H1 (cell line): ENCODE results near the gene DUSP1. TPM values are rescaled to one million over a fixed set of nuclear protein-coding genes. Genes with fewer than 3 reads are reported as not detected.

ENCODE experiments used
- CTCF ChIA-PET: fragments of 300-600 bp; sonication (Branson Sonifier 250); formaldehyde crosslinking; loops from one replicate; lab custom pipeline; 2021; ENCODE audit not compliant: partially characterized antibody; lab: Charles Lee
- POLR2A ChIA-PET: fragments of 300-600 bp; sonication (Branson Sonifier 250); formaldehyde crosslinking; loops from one replicate; lab custom pipeline; 2021; ENCODE audit warnings: inconsistent platforms; ENCODE audit not compliant: partially characterized antibody; lab: Charles Lee
- DNase-seq, 2 experiments: peaks; one replicate each; pipeline versions ENCODE4 v3.0.0 to v3.0.0-alpha.2; 2010 to 2022; ENCODE audit warnings: low spot score in 2 of 2, low read depth in 1 of 2, mixed read lengths in 1 of 2
- FAIRE-seq: peaks from 2 replicates; lab custom pipeline; 2011; peaks lifted over from hg19 to GRCh38; lab: Jason Lieb, UNC
- H2AFZ ChIP-seq: 2 replicates; pipeline ENCODE4 v1.8.1; 2012; ENCODE audit warnings: low read length, inconsistent platforms
- H2AK5ac ChIP-seq: 2 replicates; pipeline ENCODE4 v1.6.1; 2013; ENCODE audit warnings: low read depth, low read length
- H2BK120ac ChIP-seq: replicated peaks from 2 replicates; pipeline ENCODE3; 2013; ENCODE audit warnings: low read depth, low read length, inconsistent platforms
- H2BK12ac ChIP-seq: 2 replicates; pipeline ENCODE4 v1.6.1; 2013; ENCODE audit warnings: low read depth, low read length
- H2BK15ac ChIP-seq: 2 replicates; pipeline ENCODE4 v1.6.1; 2013; ENCODE audit warnings: low read length
- H2BK20ac ChIP-seq: 2 replicates; pipeline ENCODE4 v1.6.1; 2013; ENCODE audit warnings: low read length
- H2BK5ac ChIP-seq: 2 replicates; pipeline ENCODE4 v1.6.1; 2013; ENCODE audit warnings: low read depth, low read length
- H3K14ac ChIP-seq: 2 replicates; pipeline ENCODE4 v1.6.1; 2013; ENCODE audit warnings: inconsistent platforms; ENCODE audit not compliant: insufficient read length
- H3K18ac ChIP-seq: 2 replicates; pipeline ENCODE4 v1.6.1; 2013; ENCODE audit warnings: low read length; ENCODE audit errors: extremely low read depth
- H3K23ac ChIP-seq: 2 replicates; pipeline ENCODE4 v1.6.1; 2013; ENCODE audit warnings: inconsistent platforms; ENCODE audit not compliant: insufficient read length
- H3K23me2 ChIP-seq: 2 replicates; pipeline ENCODE4 v1.6.1; 2013; ENCODE audit warnings: low read depth, low read length
- H3K27ac ChIP-seq: 2 replicates; pipeline ENCODE4 v1.6.1; 2011; ENCODE audit warnings: low read depth, low read length, inconsistent platforms
- H3K27me3 ChIP-seq, 4 experiments: replicated peaks in 1 of 4; 1 replicate in 1 of 4; 2 replicates in 3 of 4; pipeline versions ENCODE4 v1.6.1 to v1.8.1; 2011 to 2013; ENCODE audit warnings: low read length in 3 of 4, mild to moderate bottlenecking in 3 of 4, inconsistent platforms in 2 of 4, mixed read lengths in 2 of 4, moderate library complexity in 1 of 4; ENCODE audit not compliant: control insufficient read depth in 3 of 4, insufficient read depth in 3 of 4; ENCODE audit errors: extremely low read depth in 1 of 4
- H3K36me3 ChIP-seq, 4 experiments: 2 replicates each; pipeline versions ENCODE4 v1.6.1 to v1.8.1; 2011 to 2013; ENCODE audit warnings: mild to moderate bottlenecking in 4 of 4, low read length in 3 of 4, moderate library complexity in 2 of 4, control low read depth in 1 of 4, inconsistent platforms in 1 of 4; ENCODE audit not compliant: insufficient read depth in 4 of 4, control insufficient read depth in 2 of 4
- H3K4ac ChIP-seq: replicated peaks from 2 replicates; pipeline ENCODE3; 2013; ENCODE audit warnings: low read length, low read depth, mixed read lengths, inconsistent platforms; ENCODE audit not compliant: insufficient read length
- H3K4me1 ChIP-seq, 4 experiments: replicated peaks in 1 of 4; 1 replicate in 1 of 4; 2 replicates in 3 of 4; pipeline versions ENCODE4 v1.6.1 to v1.8.1; 2011 to 2013; ENCODE audit warnings: low read length in 3 of 4, inconsistent platforms in 2 of 4, mixed read lengths in 1 of 4; ENCODE audit not compliant: insufficient read depth in 4 of 4, control insufficient read depth in 3 of 4
- H3K4me2 ChIP-seq, 2 experiments: 2 replicates each; pipeline versions ENCODE4 v1.6.1 to v1.8.1; 2011 to 2013; ENCODE audit warnings: low read depth in 2 of 2, low read length in 2 of 2, control low read depth in 1 of 2, inconsistent platforms in 1 of 2, mild to moderate bottlenecking in 1 of 2; ENCODE audit not compliant: insufficient read depth in 1 of 2
- H3K4me3 ChIP-seq, 4 experiments: fragments of 200-600, 300-600 bp in 1 of 4; sonication (generic), shearing (Covaris generic), sonication (Bioruptor Twin) in 1 of 4; 2 replicates each; pipeline versions ENCODE4 v1.5.1 to v1.8.1; 2011 to 2016; ENCODE audit warnings: low read length in 4 of 4, low read depth in 3 of 4, control low read depth in 2 of 4, inconsistent platforms in 2 of 4, mild to moderate bottlenecking in 2 of 4, mixed read lengths in 1 of 4, moderate library complexity in 1 of 4; ENCODE audit not compliant: insufficient read depth in 2 of 4; ENCODE audit errors: extremely low read depth in 1 of 4
- H3K56ac ChIP-seq: replicated peaks from 2 replicates; pipeline ENCODE3; 2013; ENCODE audit warnings: low read depth, mild to moderate bottlenecking, mixed read lengths, low read length, inconsistent platforms; ENCODE audit not compliant: insufficient read length
- H3K79me1 ChIP-seq: 2 replicates; pipeline ENCODE4 v1.6.1; 2013; ENCODE audit warnings: low read depth, low read length, control low read depth
- H3K79me2 ChIP-seq, 2 experiments: 2 replicates each; pipeline versions ENCODE4 v1.6.1 to v1.8.1; 2012 to 2013; ENCODE audit warnings: low read length in 2 of 2, mild to moderate bottlenecking in 2 of 2, inconsistent platforms in 1 of 2; ENCODE audit not compliant: insufficient read depth in 2 of 2, control insufficient read depth in 1 of 2
- H3K9ac ChIP-seq, 4 experiments: replicated peaks in 1 of 4; 1 replicate in 1 of 4; 2 replicates in 3 of 4; pipeline versions ENCODE4 v1.6.1 to v1.8.1; 2011 to 2013; ENCODE audit warnings: low read depth in 3 of 4, low read length in 3 of 4, control low read depth in 2 of 4, mild to moderate bottlenecking in 2 of 4, moderate library complexity in 2 of 4, inconsistent platforms in 1 of 4; ENCODE audit errors: extremely low read depth in 1 of 4
- H3K9me3 ChIP-seq, 2 experiments: 2 replicates each; pipeline versions ENCODE4 v1.6.1 to v1.8.1; 2012 to 2013; ENCODE audit warnings: mild to moderate bottlenecking in 2 of 2, moderate library complexity in 2 of 2, control low read depth in 1 of 2, inconsistent platforms in 1 of 2, low read depth in 1 of 2, low read length in 1 of 2, mixed read lengths in 1 of 2; ENCODE audit not compliant: insufficient read depth in 2 of 2
- H4K20me1 ChIP-seq, 2 experiments: replicated peaks in 1 of 2; 2 replicates each; pipeline versions ENCODE3 to v1.8.1; 2011 to 2013; ENCODE audit warnings: inconsistent platforms in 2 of 2, low read length in 2 of 2, mild to moderate bottlenecking in 1 of 2; ENCODE audit not compliant: insufficient read depth in 2 of 2, control insufficient read depth in 1 of 2
- H4K5ac ChIP-seq: 2 replicates; pipeline ENCODE4 v1.6.1; 2013; ENCODE audit warnings: low read length, low read depth, mixed read lengths, inconsistent platforms; ENCODE audit not compliant: insufficient read length
- H4K8ac ChIP-seq: 2 replicates; pipeline ENCODE4 v1.8.0; 2013; ENCODE audit warnings: mild to moderate bottlenecking, moderate library complexity, low read length, inconsistent platforms; ENCODE audit not compliant: insufficient read depth; ENCODE audit errors: extremely low read depth
- H4K91ac ChIP-seq: replicated peaks from 2 replicates; pipeline ENCODE3; 2013; ENCODE audit warnings: low read length, mixed read lengths, inconsistent platforms; ENCODE audit not compliant: insufficient read length
- EGR1 ChIP-seq: IDR thresholded peaks from 2 replicates; pipeline ENCODE4 v1.6.1; 2011; ENCODE audit warnings: low read depth, low read length, borderline replicate concordance
- FOSL1 ChIP-seq: IDR thresholded peaks from 2 replicates; pipeline ENCODE4 v1.6.1; 2011; ENCODE audit warnings: mild to moderate bottlenecking, low read depth, low read length, moderate library complexity; ENCODE audit not compliant: insufficient read depth
- GABPA ChIP-seq: IDR thresholded peaks from 2 replicates; pipeline ENCODE4 v1.6.1; 2011; ENCODE audit warnings: mild to moderate bottlenecking, low read length, moderate library complexity, borderline replicate concordance; ENCODE audit not compliant: insufficient read depth
- GTF2F1 ChIP-seq: IDR thresholded peaks from 2 replicates; pipeline ENCODE4 v1.6.1; 2012; ENCODE audit warnings: low read depth, low read length, improper control_type of control experiment, borderline replicate concordance
- JUND ChIP-seq: IDR thresholded peaks from 2 replicates; pipeline ENCODE4 v1.6.1; 2011; ENCODE audit warnings: mild to moderate bottlenecking, improper control_type of control experiment, low read length
- MAFK ChIP-seq: IDR thresholded peaks from 2 replicates; pipeline ENCODE4 v1.6.1; 2012; ENCODE audit warnings: low read depth, mild to moderate bottlenecking, improper control_type of control experiment, low read length
- RNF2 ChIP-seq: fragments of 200-900, 300-1000 bp; sonication (generic); IDR thresholded peaks from 2 replicates; pipeline ENCODE4 v1.7.1; 2016; ENCODE audit warnings: borderline replicate concordance, low read depth, mild to moderate bottlenecking, antibody characterized with exemption, low read length; ENCODE audit not compliant: poor library complexity, severe bottlenecking; ENCODE audit errors: missing control alignments
- SP4 ChIP-seq: IDR thresholded peaks from 2 replicates; pipeline ENCODE4 v1.6.1; 2012; ENCODE audit warnings: low read length, inconsistent platforms
- TCF12 ChIP-seq: IDR thresholded peaks from 2 replicates; pipeline ENCODE4 v1.6.1; 2011; ENCODE audit warnings: low read depth, mild to moderate bottlenecking, low read length
- WGBS, 2 experiments: shearing (Covaris generic) in 1 of 2; methylation state at CpG; one replicate each; pipeline versions ENCODE4 v1.1.6 to v1.1.7; 2013 to 2015; ENCODE audit warnings: low lambda C conversion rate in 2 of 2, mixed read lengths in 2 of 2, inconsistent platforms in 1 of 2, low coverage in 1 of 2, missing lambda C conversion rate in 1 of 2; ENCODE audit not compliant: insufficient replicate concordance in 2 of 2, insufficient coverage in 1 of 2, insufficient read length in 1 of 2; ENCODE audit errors: extremely low coverage in 1 of 2, missing lambda C conversion rate in 1 of 2; 5-methylcytosine and 5-hydroxymethylcytosine counted together
- polyA plus RNA-seq, 7 experiments: library from polyadenylated mRNA; depleted of rRNA in 3 of 7; stranded (reverse) in 5 of 7; unstranded in 2 of 7; fragments of >200 nt in 5 of 7; fragments of 200-250 nt in 2 of 7; gene quantifications; 1 replicate in 5 of 7; 2 replicates in 1 of 7; 4 replicates in 1 of 7; pipeline versions ENCODE4 v1.2.1 to v1.2.3, GENCODE V29; 2011 to 2013; ENCODE audit warnings: missing spikeins in 2 of 7, mixed read lengths in 2 of 7
- total RNA-seq: library from RNA; stranded (reverse); fragmentation: NEBNext Ultra II Directional; extraction: Animal tissue kit (Norgen Biotek cat#: 25700); gene quantifications from 2 replicates; pipeline ENCODE4 v1.2.1, GENCODE V29; 2021

DUSP1 gene
- total and polyA plus RNA-seq, 2 of the 8 experiments (the other 6 are each of a cell fraction or from before 2014, with no cell fraction given) = 6.5 to 11.7 TPM

GRCh38 chr5:172802567-172803176 is 31.7 kb upstream of the DUSP1 start:
- Histone ChIP-seq H2AFZ (no peak overlapping the region), H4K5ac (no peak overlapping the region), H2BK20ac (no peak overlapping the region), H4K91ac (no peak overlapping the region), H2BK5ac (no peak overlapping the region), H3K27ac (no peak overlapping the region), H2BK12ac (no peak overlapping the region), H3K23me2 (no peaks in the 10 kb centered on the region), H2BK120ac (no peak overlapping the region), H4K20me1 (no peaks in the 10 kb centered on the region), H2BK15ac (no peak overlapping the region), H3K18ac (no peak overlapping the region), H3K79me2 (no peaks in the 10 kb centered on the region), H3K4me3 (no peak overlapping the region), H3K56ac (no peak overlapping the region), H3K4me2 (no peak overlapping the region), H3K14ac (no peak overlapping the region), H3K9ac (no peak overlapping the region), H3K23ac (no peak overlapping the region), H3K4ac (no peak overlapping the region), H2AK5ac (no peak overlapping the region), H4K8ac (no peak overlapping the region), H3K79me1 (no peaks in the 10 kb centered on the region), H3K9me3 (no peaks in the 10 kb centered on the region), H3K36me3 (no peaks in the 10 kb centered on the region), H3K27me3 (peaks cover 0 to 2% (median 0%) of the 10 kb centered on the region in 4 experiments; a peak in 1 of 7 replicates), H3K4me1 (no peaks in the 10 kb centered on the region; a peak in 1 of 7 replicates)
- no peak for DNase-seq
- no peak for TF ChIP-seq FOSL1
- TF ChIP-seq EGR1 = no peak
- no peak for TF ChIP-seq SP4
- TF ChIP-seq TCF12 = no peak
- TF ChIP-seq JUND = no peak
- no peak for TF ChIP-seq GTF2F1
- TF ChIP-seq RNF2 = no peak
- TF ChIP-seq GABPA = no peak
- TF ChIP-seq MAFK = no peak
- CTCF ChIA-PET = interaction anchor here (0.6 kb wide), 1 partner anchor 12 kb away, joined by 3 read pairs; no protein-coding TSS in a partner anchor
- POLR2A ChIA-PET = no interaction called here
- FAIRE-seq = no peak
- WGBS, 2 experiments = 96% methylated on average over 4 of the region's 4 CpGs; no CpG with 5 or more reads in 1 of the 2 experiments
